ENCODE results near the gene RBM19.

RBM19 gene

DNA sequence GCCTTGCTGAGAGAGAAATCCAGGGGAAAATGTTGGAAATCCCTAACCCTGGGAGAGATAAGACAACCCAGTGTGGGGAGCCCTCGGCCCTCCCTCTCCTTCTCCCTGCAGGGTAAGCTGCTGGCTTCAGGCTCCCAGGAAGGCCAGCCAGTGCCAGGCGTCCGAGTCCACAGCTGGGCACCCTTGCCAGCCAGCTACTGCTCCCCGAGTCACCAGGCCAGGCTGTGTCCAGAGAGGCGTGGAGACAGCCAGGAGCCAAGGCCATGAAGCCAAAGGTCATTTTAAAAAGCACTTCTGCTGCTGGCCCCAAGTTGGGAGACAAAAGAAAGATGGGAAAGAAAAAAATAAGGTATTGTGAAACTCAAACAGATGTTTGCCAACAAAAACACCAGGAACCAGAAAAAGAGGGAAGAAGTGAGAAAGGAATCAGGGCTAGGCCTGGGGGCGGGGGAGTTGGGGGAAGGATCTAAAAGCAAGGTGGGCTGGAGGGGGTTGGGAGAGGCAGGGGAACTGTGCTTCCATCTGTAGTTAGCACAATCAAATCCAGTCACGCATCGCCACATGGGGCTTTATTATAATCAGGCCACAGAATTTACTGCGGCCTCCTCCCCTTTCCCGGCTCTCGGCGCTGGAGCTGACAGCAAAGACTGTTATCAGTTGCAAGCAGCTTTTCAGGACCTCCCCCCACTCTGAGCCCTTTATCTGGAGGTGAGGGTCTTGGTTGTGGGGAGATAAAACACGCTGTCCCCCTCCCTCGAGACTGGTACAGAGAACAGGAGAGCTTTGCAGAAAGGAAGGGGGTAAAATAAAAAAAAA, 33.5 kb downstream of the RBM19 start:
- DNase-seq (ENCODE audit: low spot score): peak; percentile 92

DNA sequence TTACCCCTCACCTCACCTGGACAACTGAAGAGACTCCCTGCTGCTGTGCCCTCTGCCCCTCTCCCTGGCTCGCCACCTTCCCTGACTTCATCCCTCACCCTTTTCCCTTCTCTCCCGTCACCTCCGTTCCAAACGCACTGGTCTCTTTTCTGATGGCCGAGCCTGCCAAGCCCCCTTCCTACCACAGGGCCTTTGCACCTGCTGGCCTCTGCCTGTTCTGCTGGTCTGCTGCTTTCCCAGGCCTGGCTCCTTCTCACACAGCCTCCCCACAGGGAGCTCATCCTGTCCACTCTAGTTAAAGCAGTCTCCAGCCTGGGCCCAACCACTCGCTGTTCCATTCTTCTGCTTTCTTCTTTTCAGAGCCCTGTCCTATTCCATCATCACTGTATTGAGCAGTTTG, 34.6 kb downstream of the RBM19 start:
- no peak for DNase-seq (ENCODE audit: low spot score)

DNA sequence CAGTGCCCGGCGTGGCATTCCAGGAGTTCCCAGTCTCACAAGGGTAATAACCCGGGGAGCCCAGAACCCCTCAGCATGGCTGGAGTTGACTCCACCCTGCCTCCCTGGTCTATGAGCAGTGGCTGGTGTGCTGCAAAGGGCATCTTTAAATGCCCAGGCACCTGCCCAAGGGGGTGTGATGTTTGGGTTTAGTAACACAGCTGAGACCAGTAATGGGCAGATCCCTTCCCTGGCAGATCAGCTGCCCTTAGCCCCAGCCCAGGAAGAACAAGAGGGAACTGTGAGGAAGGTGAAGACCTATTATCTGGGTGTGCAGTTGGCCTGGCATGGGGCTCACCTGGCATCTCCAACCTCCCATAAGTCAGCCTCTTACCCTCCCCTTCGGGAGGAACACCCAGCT, 35.9 kb downstream of the RBM19 start:
- DNase-seq (ENCODE audit: low spot score): no peak

DNA sequence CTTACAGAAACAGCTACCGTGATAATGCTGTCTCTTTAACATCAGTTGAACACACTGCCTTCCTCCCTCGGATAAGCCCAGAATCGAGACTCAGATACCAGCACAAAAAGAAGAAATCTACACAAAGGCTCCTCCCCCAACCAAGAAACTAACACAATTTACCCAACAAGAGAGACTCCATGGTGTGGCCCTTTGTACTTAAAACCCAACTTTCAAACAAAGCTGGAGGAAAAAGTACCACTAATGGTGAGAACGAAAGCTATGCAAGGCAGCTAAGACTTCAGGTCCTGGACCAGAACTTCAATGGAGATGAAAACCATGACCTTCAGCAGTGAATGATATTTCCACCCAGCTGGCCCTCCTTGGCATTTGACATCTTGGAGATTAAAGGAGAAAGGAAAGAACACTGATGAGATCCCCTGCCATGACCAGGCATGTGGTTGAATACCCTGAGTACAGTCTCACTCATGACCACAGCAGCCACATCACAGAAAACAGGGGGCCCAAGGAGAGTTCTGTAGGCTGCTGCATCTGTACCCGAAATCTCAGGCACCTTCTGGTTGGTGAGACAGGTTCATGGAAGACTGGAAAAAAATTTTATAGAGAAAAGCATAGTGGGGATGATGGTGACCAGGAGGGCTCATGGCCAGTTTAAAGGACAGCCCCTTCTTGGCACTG, 36.7 kb downstream of the RBM19 start:
- no peak for DNase-seq (ENCODE audit: low spot score)

DNA sequence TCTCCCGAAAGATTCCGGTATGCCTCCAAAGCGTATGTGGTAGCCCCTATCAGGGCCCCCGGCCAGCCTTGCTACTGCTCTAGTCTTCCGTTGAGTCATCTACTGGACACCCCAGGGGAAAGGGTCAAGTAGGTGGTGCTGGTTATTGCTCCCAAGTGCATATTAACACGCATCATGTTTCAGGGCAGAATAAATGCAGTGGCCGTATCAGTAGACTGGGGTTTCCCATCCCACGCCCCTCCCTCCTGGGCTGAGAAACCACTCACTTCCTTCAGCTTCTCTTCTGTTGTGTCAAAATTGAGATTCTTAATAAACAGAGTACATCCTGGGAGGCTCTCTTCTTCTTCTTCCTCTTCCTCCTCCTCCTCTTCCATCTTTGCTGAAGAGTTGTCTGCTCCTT, 39.3 kb downstream of the RBM19 start:
- DNase-seq (ENCODE audit: low spot score): no peak

GRCh38 chr12:113924341-113924740, 41.8 kb downstream of the RBM19 start:
- no peak for DNase-seq (ENCODE audit: low spot score)

GRCh38 chr12:113923251-113923650, 42.9 kb downstream of the RBM19 start:
- DNase-seq (ENCODE audit: low spot score): no peak

- DNase-seq (ENCODE audit: low spot score): no peak
Observed at GRCh38 chr12:113921430-113921829, 44.7 kb downstream of the RBM19 start.

DNA sequence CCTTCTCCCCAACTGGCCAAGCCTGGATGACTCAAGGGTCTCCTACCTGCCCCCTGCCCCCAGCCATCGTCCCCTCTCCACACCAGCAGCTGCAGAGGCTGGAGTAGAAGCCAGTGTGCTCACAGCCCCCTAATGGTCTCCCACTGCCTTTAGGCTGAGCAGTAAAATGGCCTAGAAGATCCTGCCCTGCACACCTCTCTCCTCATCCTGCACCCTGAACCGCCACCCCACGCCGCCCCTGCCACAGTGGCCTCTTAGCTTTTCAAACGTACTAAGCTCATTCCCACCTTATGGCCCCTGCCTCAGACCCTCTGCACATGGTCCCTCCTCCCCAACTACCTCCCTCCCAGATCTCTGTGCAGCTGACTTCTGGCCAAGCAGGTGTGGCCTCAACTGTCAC, 46.3 kb downstream of the RBM19 start:
- DNase-seq (ENCODE audit: low spot score): no peak

DNA sequence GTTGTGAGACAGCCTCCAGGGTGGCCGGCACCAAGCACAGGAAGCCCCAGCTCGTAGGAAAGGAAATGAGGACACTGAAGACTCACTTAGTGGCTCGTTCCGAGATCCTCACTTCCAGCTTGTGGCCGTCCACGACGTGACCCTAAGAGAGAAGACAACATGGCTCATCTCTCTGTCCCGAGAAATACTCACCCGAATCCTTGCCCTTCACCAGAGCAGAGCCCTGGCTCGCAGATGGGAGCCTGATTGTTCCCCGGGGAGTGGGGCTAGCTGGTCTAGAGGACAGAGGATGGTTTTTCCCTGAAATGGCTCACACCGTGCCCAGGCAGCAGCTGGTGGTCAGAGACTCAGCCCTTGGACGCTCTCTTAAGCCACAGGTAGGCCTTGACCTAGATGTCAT, 47.8 kb downstream of the RBM19 start:
- DNase-seq (ENCODE audit: low spot score): no peak

GRCh38 chr12:113917393-113917792, 48.7 kb downstream of the RBM19 start:
- no peak for DNase-seq (ENCODE audit: low spot score)

DNA sequence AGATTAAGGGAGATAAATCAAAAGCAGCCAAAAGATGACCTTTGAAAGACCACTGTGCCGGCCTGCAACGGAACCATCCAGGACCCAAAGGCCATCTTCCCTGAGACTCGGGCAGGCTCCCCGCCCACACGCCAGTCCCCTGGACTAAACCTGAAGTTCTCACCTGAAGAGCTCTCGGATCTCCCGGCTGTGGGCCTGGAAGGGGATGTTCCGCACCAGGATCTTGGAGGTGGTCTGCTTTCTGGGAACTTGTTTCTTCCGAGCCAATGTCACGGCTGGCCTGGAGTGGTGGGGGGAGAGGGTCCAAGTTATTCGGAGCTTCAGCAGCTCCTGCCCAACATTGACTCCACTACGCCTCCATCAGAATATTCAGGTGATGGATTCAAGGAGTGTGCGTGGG, 51.3 kb downstream of the RBM19 start:
- no peak for DNase-seq (ENCODE audit: low spot score)

- DNase-seq (ENCODE audit: low spot score): no peak
Observed at GRCh38 chr12:113914176-113914575, 51.9 kb downstream of the RBM19 start.

DNA sequence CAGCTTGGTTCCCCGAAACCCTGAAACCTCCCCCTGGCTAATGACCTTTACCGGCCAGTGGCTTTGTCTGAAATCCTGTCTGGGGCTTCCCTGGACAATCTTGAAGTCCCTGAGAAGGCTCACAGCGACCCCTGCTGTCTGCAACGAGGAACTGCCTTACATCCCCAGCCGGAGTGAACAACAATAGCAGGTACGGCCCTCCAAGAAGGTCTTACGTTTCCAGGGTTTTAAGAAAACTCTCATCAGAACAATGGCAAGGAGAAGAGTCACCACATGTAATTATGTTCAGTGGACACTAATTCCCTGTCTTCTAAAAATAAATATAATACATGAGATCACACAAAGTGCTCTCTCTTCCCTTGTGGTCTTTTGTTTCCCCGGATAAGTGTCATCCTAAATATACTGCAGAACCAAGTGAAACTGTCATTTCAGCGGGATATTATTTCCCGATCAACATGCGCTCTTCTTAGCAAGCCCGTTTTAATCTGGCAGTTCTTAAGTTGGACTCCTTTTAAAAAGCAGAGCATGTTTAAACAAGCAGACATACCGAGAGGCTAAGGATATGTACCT, 53.3 kb downstream of the RBM19 start:
- DNase-seq (ENCODE audit: low spot score): peak; percentile 72

- no peak for DNase-seq (ENCODE audit: low spot score)
Observed at GRCh38 chr12:113911971-113912759, 54.0 kb downstream of the RBM19 start.

DNA sequence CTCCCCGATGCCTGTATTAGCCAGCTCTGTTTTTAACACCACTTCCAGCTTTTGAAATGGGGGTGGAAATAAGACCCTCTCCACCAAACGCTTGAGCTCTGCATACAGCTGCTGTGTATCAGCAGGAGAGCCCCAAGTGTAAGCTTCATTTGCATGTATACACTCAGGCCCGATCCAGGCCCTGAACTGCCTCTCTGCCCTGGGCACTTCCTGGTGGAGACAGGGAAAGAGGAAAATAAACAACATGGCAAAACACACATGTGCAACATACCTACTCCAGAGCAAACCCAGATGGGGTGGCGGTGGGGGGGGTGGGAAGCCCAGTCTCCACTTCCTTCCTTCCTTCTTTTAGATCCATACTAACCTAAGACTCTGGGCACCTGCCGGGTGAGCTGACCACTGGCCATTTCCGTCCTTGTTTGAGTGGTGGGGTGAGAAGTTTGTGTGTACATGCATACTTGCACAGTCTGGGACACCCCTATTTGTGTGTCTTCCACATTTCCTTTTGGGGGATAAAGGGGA, 55.3 kb downstream of the RBM19 start:
- no peak for DNase-seq (ENCODE audit: low spot score)

DNA sequence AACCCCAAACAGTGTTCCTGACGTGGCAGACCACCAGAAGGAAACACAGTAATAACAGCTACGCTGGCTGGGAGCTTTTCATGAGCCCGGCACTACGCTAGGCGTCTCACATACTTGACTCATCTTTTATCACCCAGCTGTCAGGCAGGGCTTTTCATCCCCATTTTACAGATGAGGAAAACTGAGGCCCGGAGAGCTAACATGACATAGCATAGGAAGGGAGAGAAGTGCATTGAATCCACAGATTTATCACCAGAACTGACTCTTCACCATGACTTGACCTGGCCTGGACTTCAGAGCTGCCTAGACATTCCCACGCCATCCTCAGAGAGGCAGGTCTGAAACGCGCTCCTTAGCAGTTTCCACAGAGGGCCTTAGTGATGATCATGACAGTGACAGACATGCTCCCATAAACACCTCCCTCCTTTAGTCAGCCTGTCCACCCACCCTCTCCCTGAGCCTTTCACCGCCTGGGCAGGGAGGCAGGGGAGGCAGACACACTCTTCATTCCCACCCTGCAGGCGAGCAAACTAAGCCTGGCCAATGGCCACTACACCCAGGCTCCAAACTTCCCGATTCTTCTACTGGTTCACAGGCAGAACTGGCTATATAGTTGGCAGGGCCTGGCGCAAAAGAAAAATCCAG, 56.2 kb downstream of the RBM19 start:
- DNase-seq (ENCODE audit: low spot score): no peak

GRCh38 chr12:113908584-113909100, 57.5 kb downstream of the RBM19 start:
- DNase-seq (ENCODE audit: low spot score): no peak

DNA sequence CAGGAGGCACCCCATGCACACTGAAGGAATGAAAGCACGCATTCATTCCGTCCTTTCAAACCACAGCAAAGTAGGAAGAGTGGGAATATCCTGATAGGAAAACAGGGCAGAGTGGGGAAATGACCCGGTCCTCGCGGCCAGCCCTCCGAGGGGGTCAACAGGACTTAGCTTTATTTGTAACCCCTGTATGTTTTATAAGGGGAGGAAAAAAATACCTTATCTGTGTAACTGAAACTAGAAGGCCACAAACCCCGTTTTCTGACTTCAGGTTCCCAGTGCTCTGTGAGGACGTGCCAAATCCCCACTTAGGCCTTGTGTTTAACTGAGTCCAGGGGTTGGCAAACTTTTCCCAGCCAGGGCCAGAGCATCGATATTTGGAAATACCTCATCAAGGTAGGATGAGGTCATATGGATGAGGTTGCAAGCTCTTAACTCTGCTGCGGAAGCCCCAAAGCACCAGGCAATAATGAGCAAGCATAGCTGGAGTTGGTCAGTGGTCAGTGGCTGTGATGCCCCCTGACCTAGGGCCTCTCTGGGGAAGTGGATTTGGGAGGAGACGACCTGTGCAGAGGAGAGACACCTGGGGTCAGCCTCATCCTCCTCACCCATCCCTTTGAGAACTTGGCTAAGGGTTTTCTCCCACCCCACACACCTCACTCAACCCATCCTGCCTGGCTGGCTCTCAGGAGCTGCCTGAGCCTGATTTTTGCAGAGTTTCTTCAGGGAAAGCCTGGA, 58.5 kb downstream of the RBM19 start:
- DNase-seq (ENCODE audit: low spot score): no peak

DNA sequence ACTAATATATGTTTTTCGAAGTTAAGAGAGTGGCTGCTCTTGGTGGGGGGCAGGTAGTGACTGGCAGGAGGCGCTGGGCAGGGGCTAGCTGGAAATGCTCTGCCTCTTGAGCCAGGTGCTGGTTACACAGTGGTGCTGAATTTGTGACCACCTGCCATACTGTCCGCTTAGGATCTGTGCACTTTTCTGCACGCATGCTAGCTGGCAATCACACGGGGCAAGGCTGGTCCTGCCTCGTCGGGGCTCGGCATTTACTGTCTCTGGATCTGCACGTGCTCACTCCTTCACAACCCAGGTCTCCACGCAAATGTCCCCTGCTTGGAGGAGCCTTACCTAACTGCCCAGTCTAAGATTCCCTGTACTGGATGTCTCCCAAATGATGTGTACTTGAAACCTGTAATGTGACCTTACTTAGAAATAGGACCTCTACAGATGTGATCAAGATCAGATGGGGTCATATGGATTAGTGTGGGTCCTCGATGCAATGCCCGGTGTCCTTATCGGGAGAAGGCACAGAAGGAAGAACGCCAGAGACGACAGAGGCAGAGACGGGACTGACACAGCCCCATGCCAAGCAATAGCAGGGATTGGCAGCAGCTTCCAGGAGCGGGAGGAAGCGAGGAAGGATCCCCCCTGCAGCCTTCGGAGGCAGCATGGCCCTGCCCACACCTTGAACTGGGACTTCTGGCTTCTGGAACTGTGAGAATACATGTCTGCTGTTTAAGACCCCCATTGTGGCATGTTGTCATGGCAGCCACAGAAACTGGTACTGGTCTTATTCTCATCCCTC, 59.5 kb downstream of the RBM19 start:
- DNase-seq (ENCODE audit: low spot score): no peak

All from pons (tissue), 1 donor.